22Rv1 (cell line): ENCODE measurements around the gene JPH3.

Source experiments
- CTCF ChIP-seq: fragments of 450-650 bp; IDR thresholded peaks from 2 replicates; pipeline ENCODE4 v1.5.1; 2017; ENCODE audit warnings: mild to moderate bottlenecking
- ZFX ChIP-seq: fragments of 450-650 bp; IDR thresholded peaks from 2 replicates; pipeline ENCODE4 v1.6.1; 2017; ENCODE audit warnings: antibody characterized with exemption, borderline replicate concordance

- TF ChIP-seq CTCF (no peak), ZFX (no peak)
These were observed 20.5 kb downstream of the JPH3 start for GRCh38 chr16:87622756-87623319.
